Epithelial cell of proximal tubule (primary cell): ENCODE measurements around the gene CD84. TPM values are rescaled to one million over a fixed set of nuclear protein-coding genes. Genes with fewer than 3 reads are reported as not detected.
"Not testable (repeated sequence)": the region's sequence is repeated elsewhere in the genome, so short reads cannot be mapped to it uniquely, and the experiment has no call there.

Experiments used
- DNase-seq: peaks from one replicate; pipeline ENCODE4 v3.0.0-alpha.2; 2011; ENCODE audit warnings: low read depth
- H3K4me3 ChIP-seq: 2 replicates; pipeline ENCODE4 v1.5.1; 2011; ENCODE audit warnings: low read depth, mild to moderate bottlenecking, low read length
- CTCF ChIP-seq: conservative IDR thresholded peaks from 2 replicates; pipeline ENCODE4 v1.5.1; 2012; ENCODE audit warnings: low read depth, mild to moderate bottlenecking, low read length
- total RNA-seq: library from RNA; depleted of rRNA; stranded (reverse); fragments of >200 nt; gene quantifications from 2 replicates; pipeline ENCODE4 v1.2.3, GENCODE V29; 2015

Gene CD84
- total RNA-seq, 1 donor from 2014 or later, result not detected

GRCh38 chr1:160534823-160535605, 44.3 kb downstream of the CD84 start:
- no peak for DNase-seq
- peak; percentile 4 for TF ChIP-seq CTCF
- H3K4me3 ChIP-seq, result no peak overlapping the region

- H3K4me3 ChIP-seq, DNase-seq: not testable (repeated sequence)
These were observed 46.8 kb downstream of the CD84 start for GRCh38 chr1:160532557-160532813.

GRCh38 chr1:160531809-160532556, 47.3 kb downstream of the CD84 start:
- not testable (repeated sequence) for H3K4me3 ChIP-seq

GRCh38 chr1:160529401-160529952, 49.8 kb downstream of the CD84 start:
- not testable (repeated sequence) for DNase-seq, H3K4me3 ChIP-seq

More at GRCh38 chr1:160531809-160532556, 47.3 kb downstream of the CD84 start:
- not testable (repeated sequence) for DNase-seq

- H3K4me3 ChIP-seq, DNase-seq: not testable (repeated sequence)
These were observed 55.5 kb downstream of the CD84 start for GRCh38 chr1:160523789-160524188.

GRCh38 chr1:160522622-160523345, 56.5 kb downstream of the CD84 start, which contains the start of gene SLAMF6:
SLAMF6 (minus strand) TSS chr1:160523255; CDS start chr1:160523192, 63 bp downstream.
- H3K4me3 ChIP-seq, result no peak within 1 kb of the TSS
- TF ChIP-seq CTCF, result no peak
- no peak for DNase-seq

GRCh38 chr1:160522136-160522535, 57.2 kb downstream of the CD84 start:
- no peak for TF ChIP-seq CTCF
- no peak for DNase-seq

GRCh38 chr1:160521554-160521953, 57.7 kb downstream of the CD84 start:
- no peak for TF ChIP-seq CTCF
- no peak for DNase-seq
- no peak overlapping the region for H3K4me3 ChIP-seq

More at GRCh38 chr1:160522136-160522535, 57.2 kb downstream of the CD84 start:
- no peak overlapping the region for H3K4me3 ChIP-seq
